H1 (cell line): ENCODE measurements around the gene RPS6KA5. TPM values are rescaled to one million over a fixed set of nuclear protein-coding genes. Genes with fewer than 3 reads are reported as not detected.

Source experiments
- CTCF ChIA-PET: fragments of 300-600 bp; sonication (Branson Sonifier 250); formaldehyde crosslinking; loops from one replicate; lab custom pipeline; 2021; ENCODE audit not compliant: partially characterized antibody; lab: Charles Lee
- POLR2A ChIA-PET: fragments of 300-600 bp; sonication (Branson Sonifier 250); formaldehyde crosslinking; loops from one replicate; lab custom pipeline; 2021; ENCODE audit warnings: inconsistent platforms; ENCODE audit not compliant: partially characterized antibody; lab: Charles Lee
- DNase-seq, 2 experiments: peaks; one replicate each; pipeline versions ENCODE4 v3.0.0 to v3.0.0-alpha.2; 2010 to 2022; ENCODE audit warnings: low spot score in 2 of 2, low read depth in 1 of 2, mixed read lengths in 1 of 2
- FAIRE-seq: peaks from 2 replicates; lab custom pipeline; 2011; peaks lifted over from hg19 to GRCh38; lab: Jason Lieb, UNC
- H2AFZ ChIP-seq: 2 replicates; pipeline ENCODE4 v1.8.1; 2012; ENCODE audit warnings: low read length, inconsistent platforms
- H2AK5ac ChIP-seq: 2 replicates; pipeline ENCODE4 v1.6.1; 2013; ENCODE audit warnings: low read depth, low read length
- H2BK120ac ChIP-seq: replicated peaks from 2 replicates; pipeline ENCODE3; 2013; ENCODE audit warnings: low read depth, low read length, inconsistent platforms
- H2BK12ac ChIP-seq: 2 replicates; pipeline ENCODE4 v1.6.1; 2013; ENCODE audit warnings: low read depth, low read length
- H2BK15ac ChIP-seq: 2 replicates; pipeline ENCODE4 v1.6.1; 2013; ENCODE audit warnings: low read length
- H2BK20ac ChIP-seq: 2 replicates; pipeline ENCODE4 v1.6.1; 2013; ENCODE audit warnings: low read length
- H2BK5ac ChIP-seq: 2 replicates; pipeline ENCODE4 v1.6.1; 2013; ENCODE audit warnings: low read depth, low read length
- H3K14ac ChIP-seq: 2 replicates; pipeline ENCODE4 v1.6.1; 2013; ENCODE audit warnings: inconsistent platforms; ENCODE audit not compliant: insufficient read length
- H3K18ac ChIP-seq: 2 replicates; pipeline ENCODE4 v1.6.1; 2013; ENCODE audit warnings: low read length; ENCODE audit errors: extremely low read depth
- H3K23ac ChIP-seq: 2 replicates; pipeline ENCODE4 v1.6.1; 2013; ENCODE audit warnings: inconsistent platforms; ENCODE audit not compliant: insufficient read length
- H3K23me2 ChIP-seq: 2 replicates; pipeline ENCODE4 v1.6.1; 2013; ENCODE audit warnings: low read depth, low read length
- H3K27ac ChIP-seq: 2 replicates; pipeline ENCODE4 v1.6.1; 2011; ENCODE audit warnings: low read depth, low read length, inconsistent platforms
- H3K27me3 ChIP-seq, 4 experiments: replicated peaks in 1 of 4; 1 replicate in 1 of 4; 2 replicates in 3 of 4; pipeline versions ENCODE4 v1.6.1 to v1.8.1; 2011 to 2013; ENCODE audit warnings: low read length in 3 of 4, mild to moderate bottlenecking in 3 of 4, inconsistent platforms in 2 of 4, mixed read lengths in 2 of 4, moderate library complexity in 1 of 4; ENCODE audit not compliant: control insufficient read depth in 3 of 4, insufficient read depth in 3 of 4; ENCODE audit errors: extremely low read depth in 1 of 4
- H3K36me3 ChIP-seq, 4 experiments: 2 replicates each; pipeline versions ENCODE4 v1.6.1 to v1.8.1; 2011 to 2013; ENCODE audit warnings: mild to moderate bottlenecking in 4 of 4, low read length in 3 of 4, moderate library complexity in 2 of 4, control low read depth in 1 of 4, inconsistent platforms in 1 of 4; ENCODE audit not compliant: insufficient read depth in 4 of 4, control insufficient read depth in 2 of 4
- H3K4ac ChIP-seq: replicated peaks from 2 replicates; pipeline ENCODE3; 2013; ENCODE audit warnings: low read length, low read depth, mixed read lengths, inconsistent platforms; ENCODE audit not compliant: insufficient read length
- H3K4me1 ChIP-seq, 4 experiments: replicated peaks in 1 of 4; 1 replicate in 1 of 4; 2 replicates in 3 of 4; pipeline versions ENCODE4 v1.6.1 to v1.8.1; 2011 to 2013; ENCODE audit warnings: low read length in 3 of 4, inconsistent platforms in 2 of 4, mixed read lengths in 1 of 4; ENCODE audit not compliant: insufficient read depth in 4 of 4, control insufficient read depth in 3 of 4
- H3K4me2 ChIP-seq, 2 experiments: 2 replicates each; pipeline versions ENCODE4 v1.6.1 to v1.8.1; 2011 to 2013; ENCODE audit warnings: low read depth in 2 of 2, low read length in 2 of 2, control low read depth in 1 of 2, inconsistent platforms in 1 of 2, mild to moderate bottlenecking in 1 of 2; ENCODE audit not compliant: insufficient read depth in 1 of 2
- H3K4me3 ChIP-seq, 4 experiments: fragments of 200-600, 300-600 bp in 1 of 4; sonication (generic), shearing (Covaris generic), sonication (Bioruptor Twin) in 1 of 4; 2 replicates each; pipeline versions ENCODE4 v1.5.1 to v1.8.1; 2011 to 2016; ENCODE audit warnings: low read length in 4 of 4, low read depth in 3 of 4, control low read depth in 2 of 4, inconsistent platforms in 2 of 4, mild to moderate bottlenecking in 2 of 4, mixed read lengths in 1 of 4, moderate library complexity in 1 of 4; ENCODE audit not compliant: insufficient read depth in 2 of 4; ENCODE audit errors: extremely low read depth in 1 of 4
- H3K56ac ChIP-seq: replicated peaks from 2 replicates; pipeline ENCODE3; 2013; ENCODE audit warnings: low read depth, mild to moderate bottlenecking, mixed read lengths, low read length, inconsistent platforms; ENCODE audit not compliant: insufficient read length
- H3K79me1 ChIP-seq: 2 replicates; pipeline ENCODE4 v1.6.1; 2013; ENCODE audit warnings: low read depth, low read length, control low read depth
- H3K79me2 ChIP-seq, 2 experiments: 2 replicates each; pipeline versions ENCODE4 v1.6.1 to v1.8.1; 2012 to 2013; ENCODE audit warnings: low read length in 2 of 2, mild to moderate bottlenecking in 2 of 2, inconsistent platforms in 1 of 2; ENCODE audit not compliant: insufficient read depth in 2 of 2, control insufficient read depth in 1 of 2
- H3K9ac ChIP-seq, 4 experiments: replicated peaks in 1 of 4; 1 replicate in 1 of 4; 2 replicates in 3 of 4; pipeline versions ENCODE4 v1.6.1 to v1.8.1; 2011 to 2013; ENCODE audit warnings: low read depth in 3 of 4, low read length in 3 of 4, control low read depth in 2 of 4, mild to moderate bottlenecking in 2 of 4, moderate library complexity in 2 of 4, inconsistent platforms in 1 of 4; ENCODE audit errors: extremely low read depth in 1 of 4
- H3K9me3 ChIP-seq, 2 experiments: 2 replicates each; pipeline versions ENCODE4 v1.6.1 to v1.8.1; 2012 to 2013; ENCODE audit warnings: mild to moderate bottlenecking in 2 of 2, moderate library complexity in 2 of 2, control low read depth in 1 of 2, inconsistent platforms in 1 of 2, low read depth in 1 of 2, low read length in 1 of 2, mixed read lengths in 1 of 2; ENCODE audit not compliant: insufficient read depth in 2 of 2
- H4K20me1 ChIP-seq, 2 experiments: replicated peaks in 1 of 2; 2 replicates each; pipeline versions ENCODE3 to v1.8.1; 2011 to 2013; ENCODE audit warnings: inconsistent platforms in 2 of 2, low read length in 2 of 2, mild to moderate bottlenecking in 1 of 2; ENCODE audit not compliant: insufficient read depth in 2 of 2, control insufficient read depth in 1 of 2
- H4K5ac ChIP-seq: 2 replicates; pipeline ENCODE4 v1.6.1; 2013; ENCODE audit warnings: low read length, low read depth, mixed read lengths, inconsistent platforms; ENCODE audit not compliant: insufficient read length
- H4K8ac ChIP-seq: 2 replicates; pipeline ENCODE4 v1.8.0; 2013; ENCODE audit warnings: mild to moderate bottlenecking, moderate library complexity, low read length, inconsistent platforms; ENCODE audit not compliant: insufficient read depth; ENCODE audit errors: extremely low read depth
- H4K91ac ChIP-seq: replicated peaks from 2 replicates; pipeline ENCODE3; 2013; ENCODE audit warnings: low read length, mixed read lengths, inconsistent platforms; ENCODE audit not compliant: insufficient read length
- ASH2L ChIP-seq: fragments of 200-600, 300-600 bp; sonication (generic); IDR thresholded peaks from one replicate; pipeline ENCODE4 v1.7.1; 2017; ENCODE audit warnings: low read length
- HDAC2 ChIP-seq, 2 experiments: fragments of 300-600 bp in 1 of 2; sonication (generic) in 1 of 2; IDR thresholded peaks; 2 replicates each; pipeline ENCODE4 v1.6.1; 2011 to 2012; ENCODE audit warnings: low read depth in 2 of 2, low read length in 2 of 2, mild to moderate bottlenecking in 2 of 2, moderate library complexity in 2 of 2, borderline replicate concordance in 1 of 2, inconsistent platforms in 1 of 2
- HDAC6 ChIP-seq: IDR thresholded peaks from one replicate; pipeline ENCODE4 v1.7.1; 2012; ENCODE audit warnings: low read depth, mild to moderate bottlenecking, inconsistent platforms, low read length, moderate library complexity
- JUND ChIP-seq: IDR thresholded peaks from 2 replicates; pipeline ENCODE4 v1.6.1; 2011; ENCODE audit warnings: mild to moderate bottlenecking, improper control_type of control experiment, low read length
- KDM5A ChIP-seq: fragments of 200-600 bp; IDR thresholded peaks from 2 replicates; pipeline ENCODE4 v1.7.1; 2012; ENCODE audit warnings: mild to moderate bottlenecking, low read length, inconsistent platforms, mixed read lengths
- PHF8 ChIP-seq: fragments of 200-600 bp; sonication (generic); conservative IDR thresholded peaks from 2 replicates; pipeline ENCODE4 v1.7.1; 2012; ENCODE audit warnings: low read depth, mild to moderate bottlenecking, inconsistent platforms, low read length, moderate library complexity
- POLR2A ChIP-seq, 2 experiments: IDR thresholded peaks; 1 replicate in 1 of 2; 2 replicates in 1 of 2; pipeline ENCODE4 v1.6.1; 2011; ENCODE audit warnings: low read depth in 2 of 2, low read length in 2 of 2, mild to moderate bottlenecking in 2 of 2; ENCODE audit errors: control extremely low read depth in 1 of 2
- RFX5 ChIP-seq: IDR thresholded peaks from 2 replicates; pipeline ENCODE4 v1.6.1; 2011; ENCODE audit warnings: low read depth, low read length, improper control_type of control experiment, borderline replicate concordance
- SAP30 ChIP-seq: fragments of 300-600 bp; sonication (generic); IDR thresholded peaks from 2 replicates; pipeline ENCODE4 v1.7.1; 2012; ENCODE audit warnings: low read length, moderate library complexity, mild to moderate bottlenecking, inconsistent platforms; ENCODE audit not compliant: insufficient read depth, insufficient replicate concordance
- SIRT6 ChIP-seq: IDR thresholded peaks from one replicate; pipeline ENCODE4 v1.7.1; 2012; ENCODE audit warnings: low read length, inconsistent platforms
- SP4 ChIP-seq: IDR thresholded peaks from 2 replicates; pipeline ENCODE4 v1.6.1; 2012; ENCODE audit warnings: low read length, inconsistent platforms
- TBP ChIP-seq: IDR thresholded peaks from 2 replicates; pipeline ENCODE4 v1.6.1; 2011; ENCODE audit warnings: low read depth, low read length, improper control_type of control experiment
- TEAD4 ChIP-seq: IDR thresholded peaks from 2 replicates; pipeline ENCODE4 v1.6.1; 2012; ENCODE audit warnings: low read depth, low read length, inconsistent platforms, mixed read lengths
- WGBS, 2 experiments: shearing (Covaris generic) in 1 of 2; methylation state at CpG; one replicate each; pipeline versions ENCODE4 v1.1.6 to v1.1.7; 2013 to 2015; ENCODE audit warnings: low lambda C conversion rate in 2 of 2, mixed read lengths in 2 of 2, inconsistent platforms in 1 of 2, low coverage in 1 of 2, missing lambda C conversion rate in 1 of 2; ENCODE audit not compliant: insufficient replicate concordance in 2 of 2, insufficient coverage in 1 of 2, insufficient read length in 1 of 2; ENCODE audit errors: extremely low coverage in 1 of 2, missing lambda C conversion rate in 1 of 2; 5-methylcytosine and 5-hydroxymethylcytosine counted together
- polyA plus RNA-seq, 7 experiments: library from polyadenylated mRNA; depleted of rRNA in 3 of 7; stranded (reverse) in 5 of 7; unstranded in 2 of 7; fragments of >200 nt in 5 of 7; fragments of 200-250 nt in 2 of 7; gene quantifications; 1 replicate in 5 of 7; 2 replicates in 1 of 7; 4 replicates in 1 of 7; pipeline versions ENCODE4 v1.2.1 to v1.2.3, GENCODE V29; 2011 to 2013; ENCODE audit warnings: missing spikeins in 2 of 7, mixed read lengths in 2 of 7
- total RNA-seq: library from RNA; stranded (reverse); fragmentation: NEBNext Ultra II Directional; extraction: Animal tissue kit (Norgen Biotek cat#: 25700); gene quantifications from 2 replicates; pipeline ENCODE4 v1.2.1, GENCODE V29; 2021
- TF ChIP-seq, protein P1 (sequence below): IDR thresholded peaks from 2 replicates; pipeline ENCODE4 v1.6.1; 2011; ENCODE audit warnings: low read depth, mild to moderate bottlenecking, low read length; ENCODE audit not compliant: insufficient read depth

Gene RPS6KA5
- total and polyA plus RNA-seq, 2 of the 8 experiments (the other 6 are each of a cell fraction or from before 2014, with no cell fraction given) = 0.85 to 3.1 TPM

DNA sequence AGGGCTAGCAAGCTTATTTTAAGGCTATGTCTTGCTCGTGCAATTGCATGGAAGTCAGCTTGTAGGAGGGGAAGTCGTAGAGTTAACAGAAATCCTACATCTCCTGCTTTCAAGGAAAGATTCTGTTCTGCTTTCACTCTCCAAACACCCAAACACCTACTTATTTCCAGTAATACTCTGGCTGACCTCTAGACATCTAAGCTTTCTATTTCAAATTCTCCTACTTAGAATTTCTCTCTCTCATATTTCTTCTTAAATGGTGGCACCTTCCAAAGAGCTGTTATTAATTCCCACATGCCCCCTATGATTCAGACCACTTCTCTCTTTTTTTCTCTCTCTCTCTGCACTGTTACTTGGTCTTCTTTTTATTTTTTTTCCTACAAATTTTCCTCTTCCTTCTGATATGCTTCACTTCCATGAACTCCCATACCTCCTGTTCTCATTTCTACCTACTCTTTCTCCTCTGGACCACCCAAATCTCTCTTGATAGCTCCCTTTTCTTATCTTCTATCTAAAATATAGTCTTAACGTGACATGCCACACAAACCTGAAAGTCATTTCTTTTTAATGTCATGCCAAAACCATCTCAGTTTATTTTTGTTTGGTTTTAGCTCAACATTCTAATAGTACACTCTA, 90.8 kb downstream of the RPS6KA5 start:
- Histone ChIP-seq H3K18ac (no peak overlapping the region), H2AFZ (no peak overlapping the region), H3K4ac (no peak overlapping the region), H4K5ac (no peak overlapping the region), H2BK20ac (no peak overlapping the region), H2BK15ac (no peak overlapping the region), H3K9ac (no peak overlapping the region), H3K56ac (no peak overlapping the region), H3K14ac (no peak overlapping the region), H3K36me3 (no peaks in the 10 kb centered on the region), H3K4me1 (no peaks in the 10 kb centered on the region), H3K79me2 (no peaks in the 10 kb centered on the region), H3K9me3 (0 out of 4 replicates have a peak, but pooled peaks cover 0 to 3% of the 10 kb centered on the region in 2 experiments), H2AK5ac (no peak overlapping the region), H3K79me1 (no peaks in the 10 kb centered on the region), H3K27me3 (no peaks in the 10 kb centered on the region), H3K27ac (no peak overlapping the region), H3K4me3 (no peak overlapping the region), H4K20me1 (no peaks in the 10 kb centered on the region), H3K4me2 (no peak overlapping the region), H3K23ac (no peak overlapping the region), H4K91ac (no peak overlapping the region), H4K8ac (no peak overlapping the region), H2BK5ac (no peak overlapping the region), H2BK12ac (no peak overlapping the region), H3K23me2 (no peaks in the 10 kb centered on the region; the same call in 1 of the 2 replicates), H2BK120ac (no peak overlapping the region)
- CTCF ChIA-PET = interaction anchor here (1.2 to 1.6 kb wide), 2 partner anchors 170 to 203 kb away, joined by 3 read pairs; no protein-coding TSS in a partner anchor
- DNase-seq (no peak), FAIRE-seq (no peak)
- TF ChIP-seq TBP (no peak), HDAC2 (IDR thresholded peaks at IDR 0.05; ENCODE audit: borderline replicate concordance in 1 of 2, low read depth in 2 of 2, low read length in 2 of 2) (no peak), JUND (no peak), TEAD4 (no peak), RFX5 (no peak), PHF8 (no peak), HDAC6 (no peak), SAP30 (no peak), SIRT6 (no peak), SP4 (no peak), ASH2L (no peak), KDM5A (no peak), POLR2A (IDR thresholded peaks at IDR 0.05; ENCODE audit: control extremely low read depth in 1 of 2, low read depth in 2 of 2, low read length in 2 of 2) (no peak)
- TF ChIP-seq, protein P1, sequence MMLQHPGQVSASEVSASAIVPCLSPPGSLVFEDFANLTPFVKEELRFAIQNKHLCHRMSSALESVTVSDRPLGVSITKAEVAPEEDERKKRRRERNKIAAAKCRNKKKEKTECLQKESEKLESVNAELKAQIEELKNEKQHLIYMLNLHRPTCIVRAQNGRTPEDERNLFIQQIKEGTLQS = no peak
- POLR2A ChIA-PET = no interaction called here
- 86% methylated on average over 3 of the region's 3 CpGs; no CpG with 5 or more reads in 1 of the 2 experiments for WGBS, 2 experiments
